ENCODE results near the gene NRXN3. TPM values are rescaled to one million over a fixed set of nuclear protein-coding genes. Genes with fewer than 3 reads are reported as not detected.

The NRXN3 gene
- total RNA-seq, 1 donor from 2014 or later, result 1.6 TPM

- DNase-seq (ENCODE audit: low read depth), result no peak
- no peak for TF ChIP-seq CTCF (IDR thresholded peaks at IDR 0.05; ENCODE audit: insufficient read depth, low read length, poor library complexity, severe bottlenecking)
- H3K36me3 ChIP-seq (ENCODE audit: control insufficient read depth, insufficient read depth, low read length), result no peaks in the 10 kb centered on the region
- no peaks in the 10 kb centered on the region for H3K27me3 ChIP-seq (ENCODE audit: control insufficient read depth, insufficient read depth, low read length)
- H3K4me3 ChIP-seq (ENCODE audit: low read depth, low read length), result no peak overlapping the region
These were observed 1523.8 kb downstream of the NRXN3 start for GRCh38 chr14:79693935-79694334.

- H3K27me3 ChIP-seq (ENCODE audit: control insufficient read depth, insufficient read depth, low read length), result no peaks in the 10 kb centered on the region
- no peak for TF ChIP-seq CTCF (IDR thresholded peaks at IDR 0.05; ENCODE audit: insufficient read depth, low read length, poor library complexity, severe bottlenecking)
- no peak for DNase-seq (ENCODE audit: low read depth)
- H3K4me3 ChIP-seq (ENCODE audit: low read depth, low read length), result no peak overlapping the region
- H3K36me3 ChIP-seq (ENCODE audit: control insufficient read depth, insufficient read depth, low read length), result no peaks in the 10 kb centered on the region
These were observed 1525.1 kb downstream of the NRXN3 start for GRCh38 chr14:79695307-79695706.

- no peak for TF ChIP-seq CTCF (IDR thresholded peaks at IDR 0.05; ENCODE audit: insufficient read depth, low read length, poor library complexity, severe bottlenecking)
- Histone ChIP-seq H3K4me3 (ENCODE audit: low read depth, low read length) (no peak overlapping the region), H3K27me3 (ENCODE audit: control insufficient read depth, insufficient read depth, low read length) (no peaks in the 10 kb centered on the region), H3K36me3 (ENCODE audit: control insufficient read depth, insufficient read depth, low read length) (no peaks in the 10 kb centered on the region)
- DNase-seq (ENCODE audit: low read depth), result no peak
These were observed 1528.1 kb downstream of the NRXN3 start for GRCh38 chr14:79698298-79698711.

GRCh38 chr14:79699206-79699605 lies 1529.0 kb downstream of the NRXN3 start:
- DNase-seq (ENCODE audit: low read depth), result no peak
- H3K36me3 ChIP-seq (ENCODE audit: control insufficient read depth, insufficient read depth, low read length), result no peaks in the 10 kb centered on the region
- H3K27me3 ChIP-seq (ENCODE audit: control insufficient read depth, insufficient read depth, low read length), result no peaks in the 10 kb centered on the region
- H3K4me3 ChIP-seq (ENCODE audit: low read depth, low read length), result no peak overlapping the region
- TF ChIP-seq CTCF (IDR thresholded peaks at IDR 0.05; ENCODE audit: insufficient read depth, low read length, poor library complexity, severe bottlenecking), result no peak

GRCh38 chr14:79701371-79701770 lies 1531.2 kb downstream of the NRXN3 start:
- TF ChIP-seq CTCF (IDR thresholded peaks at IDR 0.05; ENCODE audit: insufficient read depth, low read length, poor library complexity, severe bottlenecking), result no peak
- Histone ChIP-seq H3K27me3 (ENCODE audit: control insufficient read depth, insufficient read depth, low read length) (no peaks in the 10 kb centered on the region), H3K36me3 (ENCODE audit: control insufficient read depth, insufficient read depth, low read length) (no peaks in the 10 kb centered on the region), H3K4me3 (ENCODE audit: low read depth, low read length) (no peak overlapping the region)
- DNase-seq (ENCODE audit: low read depth), result no peak

- Histone ChIP-seq H3K27me3 (ENCODE audit: control insufficient read depth, insufficient read depth, low read length) (no peaks in the 10 kb centered on the region), H3K36me3 (ENCODE audit: control insufficient read depth, insufficient read depth, low read length) (no peaks in the 10 kb centered on the region), H3K4me3 (ENCODE audit: low read depth, low read length) (no peak overlapping the region)
- TF ChIP-seq CTCF (IDR thresholded peaks at IDR 0.05; ENCODE audit: insufficient read depth, low read length, poor library complexity, severe bottlenecking), result no peak
- no peak for DNase-seq (ENCODE audit: low read depth)
These were observed 1532.0 kb downstream of the NRXN3 start for GRCh38 chr14:79702197-79702596.
